ENCODE measurements around the gene IWS1.
"Not testable (repeated sequence)": the region's sequence is repeated elsewhere in the genome, so short reads cannot be mapped to it uniquely, and the experiment has no call there.

IWS1 gene

GRCh38 chr2:127560931-127561280 is 34.6 kb upstream of the IWS1 start:
- no peak for DNase-seq (ENCODE audit: low read depth in 2 of 2)

- DNase-seq (ENCODE audit: low read depth in 2 of 2) = no peak
Observed at GRCh38 chr2:127560201-127560930, 34.1 kb upstream of the IWS1 start.

- no peak for DNase-seq (ENCODE audit: low read depth in 2 of 2)
Observed at GRCh38 chr2:127559454-127559853, 33.2 kb upstream of the IWS1 start.

GRCh38 chr2:127558911-127559310 is 32.6 kb upstream of the IWS1 start:
- DNase-seq (ENCODE audit: low read depth in 2 of 2) = no peak

GRCh38 chr2:127552846-127553245 is 26.6 kb upstream of the IWS1 start:
- no peak for DNase-seq (ENCODE audit: low read depth in 2 of 2)

GRCh38 chr2:127552336-127552735 is 26.0 kb upstream of the IWS1 start:
- no peak for DNase-seq (ENCODE audit: low read depth in 2 of 2)

GRCh38 chr2:127551221-127551930 is 25.1 kb upstream of the IWS1 start:
- no peak for DNase-seq (ENCODE audit: low read depth in 2 of 2)

- no peak for DNase-seq (ENCODE audit: low read depth in 2 of 2)
Observed at GRCh38 chr2:127546797-127547196, 20.5 kb upstream of the IWS1 start.

GRCh38 chr2:127545796-127546195 is 19.5 kb upstream of the IWS1 start:
- DNase-seq (ENCODE audit: low read depth in 2 of 2) = no peak

- DNase-seq (ENCODE audit: low read depth in 2 of 2) = no peak
Observed at GRCh38 chr2:127545189-127545588, 18.9 kb upstream of the IWS1 start.

- not testable (repeated sequence) for DNase-seq (ENCODE audit: low read depth in 2 of 2)
Observed at GRCh38 chr2:127543013-127543501, 16.8 kb upstream of the IWS1 start.

GRCh38 chr2:127542231-127542630 is 15.9 kb upstream of the IWS1 start:
- DNase-seq (ENCODE audit: low read depth in 2 of 2) = no peak

GRCh38 chr2:127541809-127542208 is 15.5 kb upstream of the IWS1 start:
- no peak for DNase-seq (ENCODE audit: low read depth in 2 of 2)

GRCh38 chr2:127537644-127538043 is 11.4 kb upstream of the IWS1 start:
- no peak for DNase-seq (ENCODE audit: low read depth in 2 of 2)

- no peak for DNase-seq (ENCODE audit: low read depth in 2 of 2)
Observed at GRCh38 chr2:127536707-127537541, 10.6 kb upstream of the IWS1 start.

GRCh38 chr2:127535918-127536317 is 9.6 kb upstream of the IWS1 start:
- no peak for DNase-seq (ENCODE audit: low read depth in 2 of 2)

- no peak for DNase-seq (ENCODE audit: low read depth in 2 of 2)
Observed at GRCh38 chr2:127535422-127535901, 9.2 kb upstream of the IWS1 start, which contains the start of gene MYO7B. TSS of gene MYO7B (plus strand) at chr2:127535683. CDS start at chr2:127559723, 24,040 bp downstream.

- no peak for DNase-seq (ENCODE audit: low read depth in 2 of 2)
Observed at GRCh38 chr2:127532296-127532695, 6.0 kb upstream of the IWS1 start.

GRCh38 chr2:127531221-127531648 is 4.9 kb upstream of the IWS1 start:
- DNase-seq (ENCODE audit: low read depth in 2 of 2) = no peak

GRCh38 chr2:127530245-127531140 is 4.2 kb upstream of the IWS1 start:
- DNase-seq (ENCODE audit: low read depth in 2 of 2) = no peak

- not testable (repeated sequence) for DNase-seq (ENCODE audit: low read depth in 2 of 2)
Observed at GRCh38 chr2:127529416-127529815, 3.1 kb upstream of the IWS1 start.

Measured in stimulated activated CD4-positive, alpha-beta T cell treated with anti-CD3 and anti-CD28 coated beads, Interleukin-1b, Interleukin-23, amount 100 ng/mL, for 1 hour (primary cell).